ENCODE measurements around the gene MOK. TPM values are rescaled to one million over a fixed set of nuclear protein-coding genes. Genes with fewer than 3 reads are reported as not detected.

Gene MOK
- total and polyA plus RNA-seq, 2 donors (not counting 1 experiment from before 2014, with no cell fraction given) = 4.3 to 4.7 TPM

DNA sequence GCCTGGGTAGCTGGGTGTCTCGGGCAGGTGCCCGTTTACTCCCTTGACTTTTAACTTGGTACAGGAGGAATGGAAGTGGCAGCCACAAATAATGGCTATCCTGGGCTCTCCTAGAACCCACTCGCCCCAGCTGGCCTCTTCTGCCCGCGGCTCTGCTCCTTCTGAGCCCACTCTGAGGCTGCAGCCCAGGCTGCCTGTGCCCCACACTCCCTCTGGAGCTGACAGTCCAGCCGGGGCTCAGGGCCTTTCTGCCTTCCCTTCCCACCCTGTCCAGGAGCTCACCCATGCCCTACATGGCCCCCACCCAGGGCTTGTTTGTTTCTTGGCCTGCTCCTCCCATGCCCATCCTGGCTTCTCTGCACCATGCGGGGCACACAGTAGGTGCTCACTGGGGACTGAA, 30.2 kb upstream of the MOK start:
- Histone ChIP-seq H4K20me1 (ENCODE audit: control insufficient read depth, extremely low read depth, insufficient read depth, low read length) (no peaks in the 10 kb centered on the region), H3K27ac (ENCODE audit: insufficient read depth, low read length) (no peak overlapping the region), H3K4me2 (ENCODE audit: extremely low read depth, insufficient read depth, low read length) (no peak overlapping the region), H2AFZ (ENCODE audit: low read length) (no peak overlapping the region), H3K27me3 (ENCODE audit: control insufficient read depth, insufficient read depth, low read length) (no peaks in the 10 kb centered on the region), H3K9ac (ENCODE audit: insufficient read depth, low read length) (no peak overlapping the region), H3K4me1 (ENCODE audit: control insufficient read depth, extremely low read depth, insufficient read depth, low read length) (no peaks in the 10 kb centered on the region), H3K79me2 (ENCODE audit: control insufficient read depth, insufficient read depth, low read length) (no peaks in the 10 kb centered on the region), H3K9me3 (ENCODE audit: control insufficient read depth, insufficient read depth, low read depth, low read length) (no peaks in the 10 kb centered on the region), H3K36me3 (ENCODE audit: control insufficient read depth, insufficient read depth, low read length) (peaks cover 12% of the 10 kb centered on the region), H3K4me3 (replicated peaks in 1 of 4; ENCODE audit: control extremely low read depth in 1 of 4, insufficient read depth in 1 of 4, low read depth in 3 of 4, low read length in 4 of 4) (no peak overlapping the region)
- TF ChIP-seq, protein P1, sequence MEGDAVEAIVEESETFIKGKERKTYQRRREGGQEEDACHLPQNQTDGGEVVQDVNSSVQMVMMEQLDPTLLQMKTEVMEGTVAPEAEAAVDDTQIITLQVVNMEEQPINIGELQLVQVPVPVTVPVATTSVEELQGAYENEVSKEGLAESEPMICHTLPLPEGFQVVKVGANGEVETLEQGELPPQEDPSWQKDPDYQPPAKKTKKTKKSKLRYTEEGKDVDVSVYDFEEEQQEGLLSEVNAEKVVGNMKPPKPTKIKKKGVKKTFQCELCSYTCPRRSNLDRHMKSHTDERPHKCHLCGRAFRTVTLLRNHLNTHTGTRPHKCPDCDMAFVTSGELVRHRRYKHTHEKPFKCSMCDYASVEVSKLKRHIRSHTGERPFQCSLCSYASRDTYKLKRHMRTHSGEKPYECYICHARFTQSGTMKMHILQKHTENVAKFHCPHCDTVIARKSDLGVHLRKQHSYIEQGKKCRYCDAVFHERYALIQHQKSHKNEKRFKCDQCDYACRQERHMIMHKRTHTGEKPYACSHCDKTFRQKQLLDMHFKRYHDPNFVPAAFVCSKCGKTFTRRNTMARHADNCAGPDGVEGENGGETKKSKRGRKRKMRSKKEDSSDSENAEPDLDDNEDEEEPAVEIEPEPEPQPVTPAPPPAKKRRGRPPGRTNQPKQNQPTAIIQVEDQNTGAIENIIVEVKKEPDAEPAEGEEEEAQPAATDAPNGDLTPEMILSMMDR (conservative IDR thresholded peaks at IDR 0.05 in 1 of 2, IDR thresholded peaks at IDR 0.05 in 1 of 2; ENCODE audit: low read depth in 1 of 2, low read length in 2 of 2) = no peak
- TF ChIP-seq EZH2 (IDR thresholded peaks at IDR 0.05; ENCODE audit: low read length, missing control alignments) = no peak
- DNase-seq (ENCODE audit: low read depth in 2 of 2) = no peak

DNA sequence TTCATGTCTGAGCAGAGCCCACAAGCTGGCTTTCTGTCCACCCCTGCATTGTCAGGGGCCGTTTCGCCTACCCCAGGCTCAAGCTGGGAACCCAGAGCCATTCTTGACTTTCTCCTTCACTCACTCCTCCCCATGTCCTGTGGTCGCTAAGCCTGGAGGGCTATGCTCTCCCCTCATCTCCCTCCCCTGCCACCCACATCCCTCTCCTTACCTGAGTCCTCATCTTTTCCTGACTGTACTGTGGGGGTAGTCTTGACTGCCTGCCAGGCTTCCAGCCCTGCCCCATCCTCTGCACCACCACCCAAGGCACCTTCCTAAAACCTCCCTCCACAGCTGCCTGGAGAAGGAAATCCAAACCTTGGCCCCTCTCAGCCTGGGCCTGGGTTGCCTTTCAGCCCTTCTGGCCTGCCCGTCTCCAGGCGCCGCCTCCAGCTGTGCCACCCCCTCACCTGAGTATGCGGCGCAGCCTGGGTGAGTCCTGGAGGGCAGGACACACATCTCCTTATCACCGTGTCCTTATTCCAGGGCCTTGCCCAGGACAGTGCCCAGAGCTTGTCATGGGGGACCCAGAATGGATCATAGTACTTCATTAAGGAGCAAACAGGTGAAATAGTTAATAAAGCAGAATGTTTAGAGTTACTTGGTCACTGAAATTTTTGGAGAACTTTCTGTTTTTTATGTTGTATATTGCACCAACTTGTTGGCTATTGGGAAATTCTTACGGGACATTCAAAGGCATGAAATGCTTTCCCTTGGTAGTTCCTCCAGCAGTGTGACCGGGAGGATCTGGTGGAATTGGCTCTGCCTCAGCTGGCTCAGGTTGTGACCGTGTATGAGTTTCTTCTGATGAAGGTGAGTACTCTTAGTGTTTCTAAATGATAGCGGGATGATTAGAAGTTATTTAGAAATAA, 29.1 kb upstream of the MOK start:
- no peak for TF ChIP-seq EZH2 (IDR thresholded peaks at IDR 0.05; ENCODE audit: low read length, missing control alignments)
- TF ChIP-seq, protein P1 (conservative IDR thresholded peaks at IDR 0.05 in 1 of 2, IDR thresholded peaks at IDR 0.05 in 1 of 2; ENCODE audit: low read depth in 1 of 2, low read length in 2 of 2) = no peak
- H3K27ac ChIP-seq (ENCODE audit: insufficient read depth, low read length) = no peak overlapping the region
- no peak overlapping the region for H3K4me3 ChIP-seq (replicated peaks in 1 of 4; ENCODE audit: control extremely low read depth in 1 of 4, insufficient read depth in 1 of 4, low read depth in 3 of 4, low read length in 4 of 4)
- DNase-seq (ENCODE audit: low read depth in 2 of 2) = no peak
- H3K27me3 ChIP-seq (ENCODE audit: control insufficient read depth, insufficient read depth, low read length) = no peaks in the 10 kb centered on the region
- no peak overlapping the region for H3K9ac ChIP-seq (ENCODE audit: insufficient read depth, low read length)
- no peaks in the 10 kb centered on the region for H3K9me3 ChIP-seq (ENCODE audit: control insufficient read depth, insufficient read depth, low read depth, low read length)
- no peaks in the 10 kb centered on the region for H3K79me2 ChIP-seq (ENCODE audit: control insufficient read depth, insufficient read depth, low read length)
- no peak overlapping the region for H2AFZ ChIP-seq (ENCODE audit: low read length)
- peaks cover 12% of the 10 kb centered on the region for H3K36me3 ChIP-seq (ENCODE audit: control insufficient read depth, insufficient read depth, low read length)
- no peak overlapping the region for H3K4me2 ChIP-seq (ENCODE audit: extremely low read depth, insufficient read depth, low read length)
- H3K4me1 ChIP-seq (ENCODE audit: control insufficient read depth, extremely low read depth, insufficient read depth, low read length) = no peaks in the 10 kb centered on the region
- no peaks in the 10 kb centered on the region for H4K20me1 ChIP-seq (ENCODE audit: control insufficient read depth, extremely low read depth, insufficient read depth, low read length)

DNA sequence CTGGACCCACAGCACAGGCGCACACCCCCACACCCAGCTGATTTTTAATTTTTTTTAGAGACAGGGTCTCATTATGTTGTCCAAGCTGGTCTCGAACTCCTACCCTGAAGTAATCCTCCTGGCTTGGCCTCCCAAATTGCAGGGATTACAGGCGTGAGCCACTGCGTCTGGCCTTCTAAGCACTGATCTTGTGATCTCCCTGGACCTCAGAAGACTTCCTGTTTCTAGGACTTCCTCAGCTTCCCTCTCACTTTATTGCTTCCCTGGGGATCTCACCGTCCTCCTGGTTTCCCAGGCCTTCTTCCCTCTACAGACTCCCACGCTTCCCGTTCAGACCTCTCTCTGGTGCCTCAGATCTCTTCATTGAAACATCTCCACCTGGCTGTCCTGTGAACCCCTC, 28.4 kb upstream of the MOK start:
- TF ChIP-seq EZH2 (IDR thresholded peaks at IDR 0.05; ENCODE audit: low read length, missing control alignments) = no peak
- TF ChIP-seq, protein P1 (conservative IDR thresholded peaks at IDR 0.05 in 1 of 2, IDR thresholded peaks at IDR 0.05 in 1 of 2; ENCODE audit: low read depth in 1 of 2, low read length in 2 of 2) = no peak
- DNase-seq (ENCODE audit: low read depth in 2 of 2) = no peak

More for the DNA sequence above, 28.4 kb upstream of the MOK start:
- H3K9ac ChIP-seq (ENCODE audit: insufficient read depth, low read length) = no peak overlapping the region
- H3K27ac ChIP-seq (ENCODE audit: insufficient read depth, low read length) = no peak overlapping the region
- H3K4me2 ChIP-seq (ENCODE audit: extremely low read depth, insufficient read depth, low read length) = no peak overlapping the region
- H4K20me1 ChIP-seq (ENCODE audit: control insufficient read depth, extremely low read depth, insufficient read depth, low read length) = no peaks in the 10 kb centered on the region
- no peaks in the 10 kb centered on the region for H3K79me2 ChIP-seq (ENCODE audit: control insufficient read depth, insufficient read depth, low read length)
- H3K9me3 ChIP-seq (ENCODE audit: control insufficient read depth, insufficient read depth, low read depth, low read length) = no peaks in the 10 kb centered on the region
- H2AFZ ChIP-seq (ENCODE audit: low read length) = no peak overlapping the region
- no peak overlapping the region for H3K4me3 ChIP-seq (replicated peaks in 1 of 4; ENCODE audit: control extremely low read depth in 1 of 4, insufficient read depth in 1 of 4, low read depth in 3 of 4, low read length in 4 of 4)
- peaks cover 9% of the 10 kb centered on the region for H3K36me3 ChIP-seq (ENCODE audit: control insufficient read depth, insufficient read depth, low read length)
- no peaks in the 10 kb centered on the region for H3K4me1 ChIP-seq (ENCODE audit: control insufficient read depth, extremely low read depth, insufficient read depth, low read length)
- no peaks in the 10 kb centered on the region for H3K27me3 ChIP-seq (ENCODE audit: control insufficient read depth, insufficient read depth, low read length)
